ENCODE results near the gene RBM46.

RBM46 gene

GRCh38 chr4:154760895-154761294 is 20.2 kb upstream of the RBM46 start:
- H3K27me3 ChIP-seq (ENCODE audit: insufficient read depth, low read length, poor library complexity, severe bottlenecking) = no peaks in the 10 kb centered on the region
- no peaks in the 10 kb centered on the region for H3K79me2 ChIP-seq (ENCODE audit: insufficient read depth, low read length)
- H3K9me2 ChIP-seq (replicated peaks; ENCODE audit: low read depth, low read length) = no peaks in the 10 kb centered on the region
- H3K9ac ChIP-seq (ENCODE audit: low read depth, low read length, poor library complexity, severe bottlenecking) = no peak overlapping the region
- TF ChIP-seq EZH2phosphoT487 (IDR thresholded peaks at IDR 0.05; ENCODE audit: borderline replicate concordance) (no peak), CTCF (conservative IDR thresholded peaks at IDR 0.05; ENCODE audit: low read length) (no peak)
- H3K36me3 ChIP-seq (ENCODE audit: insufficient read depth, low read length) = no peaks in the 10 kb centered on the region
- H3K4me1 ChIP-seq (ENCODE audit: insufficient read depth, low read length, poor library complexity, severe bottlenecking) = no peaks in the 10 kb centered on the region
- H3K4me2 ChIP-seq (ENCODE audit: low read depth, low read length, poor library complexity, severe bottlenecking) = no peak overlapping the region
- no peaks in the 10 kb centered on the region for H3F3A ChIP-seq (ENCODE audit: low read depth)
- no peaks in the 10 kb centered on the region for H3K9me3 ChIP-seq (ENCODE audit: insufficient read depth, low read depth, low read length)
- H4K20me1 ChIP-seq (ENCODE audit: insufficient read depth, low read length, poor library complexity, severe bottlenecking) = no peaks in the 10 kb centered on the region
- H2AFZ ChIP-seq (ENCODE audit: low read length) = no peak overlapping the region
- H3K4me3 ChIP-seq (ENCODE audit: low read length, poor library complexity, severe bottlenecking) = no peak overlapping the region

- TF ChIP-seq EZH2phosphoT487 (IDR thresholded peaks at IDR 0.05; ENCODE audit: borderline replicate concordance) = no peak
- TF ChIP-seq CTCF (conservative IDR thresholded peaks at IDR 0.05; ENCODE audit: low read length) = no peak
- Histone ChIP-seq H3K9me2 (replicated peaks; ENCODE audit: low read depth, low read length) (no peaks in the 10 kb centered on the region), H3K4me3 (ENCODE audit: low read length, poor library complexity, severe bottlenecking) (no peak overlapping the region), H3K36me3 (ENCODE audit: insufficient read depth, low read length) (no peaks in the 10 kb centered on the region), H3K9ac (ENCODE audit: low read depth, low read length, poor library complexity, severe bottlenecking) (no peak overlapping the region), H3K27me3 (ENCODE audit: insufficient read depth, low read length, poor library complexity, severe bottlenecking) (no peaks in the 10 kb centered on the region), H3K9me3 (ENCODE audit: insufficient read depth, low read depth, low read length) (no peaks in the 10 kb centered on the region), H4K20me1 (ENCODE audit: insufficient read depth, low read length, poor library complexity, severe bottlenecking) (no peaks in the 10 kb centered on the region), H3K4me2 (ENCODE audit: low read depth, low read length, poor library complexity, severe bottlenecking) (no peak overlapping the region), H3K4me1 (ENCODE audit: insufficient read depth, low read length, poor library complexity, severe bottlenecking) (no peaks in the 10 kb centered on the region), H3K79me2 (ENCODE audit: insufficient read depth, low read length) (no peaks in the 10 kb centered on the region), H3F3A (ENCODE audit: low read depth) (no peaks in the 10 kb centered on the region), H2AFZ (ENCODE audit: low read length) (no peak overlapping the region)
Measured at GRCh38 chr4:154778264-154778663, 2.8 kb upstream of the RBM46 start.

- Histone ChIP-seq H3K4me2 (ENCODE audit: low read depth, low read length, poor library complexity, severe bottlenecking) (no peak overlapping the region), H3K9ac (ENCODE audit: low read depth, low read length, poor library complexity, severe bottlenecking) (no peak overlapping the region), H3K9me3 (ENCODE audit: insufficient read depth, low read depth, low read length) (no peaks in the 10 kb centered on the region), H3K36me3 (ENCODE audit: insufficient read depth, low read length) (no peaks in the 10 kb centered on the region), H3K4me1 (ENCODE audit: insufficient read depth, low read length, poor library complexity, severe bottlenecking) (no peaks in the 10 kb centered on the region), H3K27me3 (ENCODE audit: insufficient read depth, low read length, poor library complexity, severe bottlenecking) (no peaks in the 10 kb centered on the region), H3K4me3 (ENCODE audit: low read length, poor library complexity, severe bottlenecking) (no peak overlapping the region), H3F3A (ENCODE audit: low read depth) (no peaks in the 10 kb centered on the region), H3K9me2 (replicated peaks; ENCODE audit: low read depth, low read length) (no peaks in the 10 kb centered on the region), H3K79me2 (ENCODE audit: insufficient read depth, low read length) (no peaks in the 10 kb centered on the region), H2AFZ (ENCODE audit: low read length) (no peak overlapping the region), H4K20me1 (ENCODE audit: insufficient read depth, low read length, poor library complexity, severe bottlenecking) (no peaks in the 10 kb centered on the region)
- TF ChIP-seq CTCF (conservative IDR thresholded peaks at IDR 0.05; ENCODE audit: low read length) (peak; percentile 52), EZH2phosphoT487 (IDR thresholded peaks at IDR 0.05; ENCODE audit: borderline replicate concordance) (no peak)
Measured at GRCh38 chr4:154779362-154779947, 1.6 kb upstream of the RBM46 start.
